ENCODE results near the gene TAS2R39.

- TF ChIP-seq POLR2A (IDR thresholded peaks at IDR 0.05; ENCODE audit: low read depth, low read length) (no peak), CEBPB (IDR thresholded peaks at IDR 0.05; ENCODE audit: low read depth, low read length) (no peak)
Observed at GRCh38 chr7:143185551-143185950, 2.3 kb downstream of the TAS2R39 start.
